GM12878 (cell line): ENCODE data around the gene ISG20. TPM values are rescaled to one million over a fixed set of nuclear protein-coding genes. Genes with fewer than 3 reads are reported as not detected.

Experiments
- ATAC-seq: fragments of 200-7000 bp; cut with Tn5 transposase; 3 replicates; pipeline ENCODE4 v1.9.1; 2020; ENCODE audit warnings: mild to moderate bottlenecking, moderate library complexity
- BruUV-seq: library from RNA; stranded (reverse); fragments of 400-500 nt; replicated peaks from 2 replicates; lab custom pipeline; 2021; lab: Mats Ljungman, UMichigan
- CTCF ChIA-PET: fragments of 300-600 bp; sonication (Branson Sonifier 250); formaldehyde crosslinking; extraction: SDS; loops from one replicate; lab custom pipeline; 2021; ENCODE audit warnings: inconsistent platforms; lab: Yijun Ruan, JAX
- POLR2A ChIA-PET: fragments of 350-600 bp; formaldehyde crosslinking; extraction: SDS; loops from one replicate; lab custom pipeline; 2021; ENCODE audit warnings: inconsistent platforms; lab: Charles Lee
- RAD21 ChIA-PET: fragments of 300-600 bp; sonication (Branson Sonifier 250); formaldehyde crosslinking; loops from one replicate; lab custom pipeline; 2023; ENCODE audit warnings: antibody characterized with exemption; ENCODE audit not compliant: unreplicated experiment; lab: Charles Lee
- SMC1A ChIA-PET: fragments of 300-600 bp; sonication (Branson Sonifier 250); formaldehyde crosslinking; loops from one replicate; lab custom pipeline; 2023; ENCODE audit not compliant: unreplicated experiment, uncharacterized antibody; lab: Charles Lee
- DNase-seq: peaks from one replicate; pipeline ENCODE4 v3.0.0-alpha.2; 2011; ENCODE audit warnings: low read depth, low spot score
- FAIRE-seq: peaks from 3 replicates; lab custom pipeline; 2011; peaks lifted over from hg19 to GRCh38; lab: Jason Lieb, UNC
- H2AFZ ChIP-seq: 2 replicates; pipeline ENCODE4 v1.6.0; 2011; ENCODE audit warnings: low read depth, low read length, control low read depth; ENCODE audit not compliant: control insufficient read depth
- H3K27ac ChIP-seq: 2 replicates; pipeline ENCODE4 v1.5.1; 2011; ENCODE audit warnings: control low read depth; ENCODE audit not compliant: control insufficient read depth, insufficient read depth
- H3K27me3 ChIP-seq, 2 experiments: replicated peaks in 1 of 2; 2 replicates each; pipeline versions ENCODE4 v1.6.0 to v1.6.1; 2011; ENCODE audit warnings: low read length in 1 of 2; ENCODE audit not compliant: control insufficient read depth in 2 of 2, insufficient read depth in 2 of 2
- H3K36me3 ChIP-seq, 2 experiments: 2 replicates each; pipeline ENCODE4 v1.5.1; 2011; ENCODE audit warnings: low read length in 1 of 2; ENCODE audit not compliant: control insufficient read depth in 2 of 2, insufficient read depth in 2 of 2
- H3K4me1 ChIP-seq: 2 replicates; pipeline ENCODE4 v1.6.1; 2011; ENCODE audit warnings: mild to moderate bottlenecking, low read length, moderate library complexity, mixed read lengths; ENCODE audit not compliant: control insufficient read depth, insufficient read depth
- H3K4me2 ChIP-seq: 2 replicates; pipeline ENCODE4 v1.6.0; 2011; ENCODE audit warnings: control low read depth; ENCODE audit not compliant: control insufficient read depth, insufficient read depth
- H3K4me3 ChIP-seq: fragments of 200-600 bp; sonication (generic); 2 replicates; pipeline ENCODE4 v1.5.1; 2016
- H3K79me2 ChIP-seq: 2 replicates; pipeline ENCODE4 v1.6.0; 2011; ENCODE audit warnings: low read length; ENCODE audit not compliant: control insufficient read depth, insufficient read depth
- H3K9ac ChIP-seq: 2 replicates; pipeline ENCODE4 v1.8.0; 2011; ENCODE audit warnings: low read length, control low read depth, mixed read lengths; ENCODE audit not compliant: control insufficient read depth, insufficient read depth
- H3K9me3 ChIP-seq: replicated peaks from 3 replicates; pipeline ENCODE4 v1.5.1; 2011; ENCODE audit warnings: mild to moderate bottlenecking, low read length; ENCODE audit not compliant: control insufficient read depth, insufficient read depth
- H4K20me1 ChIP-seq: 2 replicates; pipeline ENCODE4 v1.6.0; 2011; ENCODE audit not compliant: control insufficient read depth, insufficient read depth
- ATF3 ChIP-seq: IDR thresholded peaks from 2 replicates; pipeline ENCODE4 v1.6.1; 2011; ENCODE audit warnings: low read depth, mild to moderate bottlenecking, low read length, moderate library complexity, borderline replicate concordance; ENCODE audit errors: extremely low read depth
- BCLAF1 ChIP-seq: fragments of 450-650 bp; IDR thresholded peaks from 2 replicates; pipeline ENCODE4 v1.6.1; 2017; ENCODE audit warnings: antibody characterized with exemption, mild to moderate bottlenecking, moderate library complexity
- EED ChIP-seq: sonication (generic); IDR thresholded peaks from 2 replicates; pipeline ENCODE4 v1.6.1; 2016; ENCODE audit warnings: antibody characterized with exemption, low read depth
- JUNB ChIP-seq: IDR thresholded peaks from 2 replicates; pipeline ENCODE4 v1.6.1; 2016; ENCODE audit warnings: antibody characterized with exemption, mild to moderate bottlenecking
- KDM1A ChIP-seq: fragments of 200-600 bp; sonication (generic); IDR thresholded peaks from 2 replicates; pipeline ENCODE4 v1.6.1; 2016; ENCODE audit warnings: borderline replicate concordance
- NR2C2 ChIP-seq: IDR thresholded peaks from 2 replicates; pipeline ENCODE4 v1.6.1; 2011; ENCODE audit warnings: borderline replicate concordance, low read depth; ENCODE audit not compliant: control insufficient read depth, insufficient read length
- POLR2AphosphoS2 ChIP-seq: IDR thresholded peaks from 2 replicates; pipeline ENCODE4 v1.6.1; 2011; ENCODE audit warnings: low read depth, mild to moderate bottlenecking, low read length, improper control_type of control experiment, moderate library complexity
- RELB ChIP-seq: fragments of 450-650 bp; IDR thresholded peaks from 2 replicates; pipeline ENCODE4 v1.6.1; 2017; ENCODE audit warnings: low read depth, mild to moderate bottlenecking, moderate library complexity
- SRF ChIP-seq, 2 experiments: IDR thresholded peaks; 2 replicates each; pipeline ENCODE4 v1.6.1; 2011; ENCODE audit warnings: low read depth in 2 of 2, low read length in 2 of 2, mild to moderate bottlenecking in 1 of 2, moderate library complexity in 1 of 2
- STAT3 ChIP-seq: IDR thresholded peaks from 2 replicates; pipeline ENCODE4 v1.6.1; 2011; ENCODE audit warnings: low read depth, low read length, improper control_type of control experiment
- TCF3 ChIP-seq: IDR thresholded peaks from 2 replicates; pipeline ENCODE4 v1.6.1; 2012; ENCODE audit warnings: low read depth, mild to moderate bottlenecking, low read length, borderline replicate concordance; ENCODE audit not compliant: insufficient read depth
- ZBED1 ChIP-seq: IDR thresholded peaks from 2 replicates; pipeline ENCODE4 v1.6.1; 2016; ENCODE audit warnings: borderline replicate concordance
- ZNF217 ChIP-seq: fragments of 450-650 bp; IDR thresholded peaks from 2 replicates; pipeline ENCODE4 v1.6.1; 2017; ENCODE audit warnings: antibody characterized with exemption, mild to moderate bottlenecking
- ZSCAN29 ChIP-seq: fragments of 450-650 bp; IDR thresholded peaks from 2 replicates; pipeline ENCODE4 v1.6.1; 2017; ENCODE audit warnings: mild to moderate bottlenecking, moderate library complexity
- WGBS: methylation state at CpG from one replicate; pipeline ENCODE4 v1.1.6; 2016; ENCODE audit warnings: low lambda C conversion rate; ENCODE audit not compliant: insufficient replicate concordance, insufficient coverage; ENCODE audit errors: missing lambda C conversion rate; 5-methylcytosine and 5-hydroxymethylcytosine counted together
- in situ Hi-C: fragments of 300-500 bp; cut with MboI; formaldehyde crosslinking; loops from 9 replicates; pipeline ENCODE4 v1.14.3; 2018; ENCODE audit warnings: mixed read lengths
- intact Hi-C: fragments of 100-400 bp; cut with micrococcal nuclease; formaldehyde crosslinking; loops from one replicate; pipeline ENCODE4 v1.14.2; 2022; ENCODE audit not compliant: unreplicated experiment
- polyA plus RNA-seq, 11 experiments: library from polyadenylated mRNA; depleted of rRNA in 4 of 11; unstranded in 6 of 11; stranded (reverse) in 5 of 11; fragments of >200 nt; fragmentation: Nextera tagmentation in 4 of 11; fragmentation: Illumina TruSeq in 1 of 11; extraction: Ambion mirVana in 4 of 11; extraction: Trizol in 1 of 11; gene quantifications; 1 replicate in 1 of 11; 2 replicates in 10 of 11; pipeline versions ENCODE4 v1.2.1 to v1.2.3, GENCODE V29; 2011 to 2016; ENCODE audit warnings: inconsistent platforms in 2 of 11, missing spikeins in 2 of 11, low read depth in 1 of 11
- total RNA-seq, 4 experiments: library from RNA; depleted of rRNA in 3 of 4; stranded (reverse); fragments of >200 nt in 3 of 4; fragmentation: Illumina TruSeq in 1 of 4; extraction: Trizol in 1 of 4; gene quantifications; 2 replicates each; pipeline versions ENCODE4 v1.2.1 to v1.2.3, GENCODE V29; 2013 to 2021

Gene ISG20
- total and polyA plus RNA-seq, 10 of the 15 experiments (the other 5 are each of a cell fraction or from before 2014, with no cell fraction given): 23.4 to 210 (median 85.9) TPM

- H3K27ac ChIP-seq: no peak overlapping the region
- H3K9me3 ChIP-seq: no peaks in the 10 kb centered on the region
- in situ Hi-C loops (no loop called here), intact Hi-C loops (no loop called here)
- H3K4me3 ChIP-seq: no peak overlapping the region
- no peaks in the 10 kb centered on the region for H3K4me1 ChIP-seq
- ATAC-seq (no peak), FAIRE-seq (no peak), DNase-seq (no peak)
- no peaks in the 10 kb centered on the region for H4K20me1 ChIP-seq
- H2AFZ ChIP-seq: no peak overlapping the region
- no peak overlapping the region for H3K9ac ChIP-seq
- H3K36me3 ChIP-seq: no peaks in the 10 kb centered on the region
- SMC1A ChIA-PET: interaction anchor here (1.2 kb wide), 1 partner anchor 71 kb away, joined by 4 read pairs; no protein-coding TSS in a partner anchor
- POLR2A ChIA-PET: no interaction called here
- CTCF ChIA-PET: no interaction called here
- H3K4me2 ChIP-seq: no peak overlapping the region
- WGBS: 68% methylated on average over 8 of the region's 8 CpGs
- BruUV-seq: no TSS peak
- RAD21 ChIA-PET: no interaction called here
- no peaks in the 10 kb centered on the region for H3K79me2 ChIP-seq
- no peaks in the 10 kb centered on the region; a peak in 2 of 4 replicates for H3K27me3 ChIP-seq
- TF ChIP-seq BCLAF1 (no peak), KDM1A (no peak), ZBED1 (no peak), NR2C2 (no peak), ZNF217 (no peak), STAT3 (no peak), SRF (IDR thresholded peaks at IDR 0.05; ENCODE audit: low read depth in 2 of 2, low read length in 2 of 2) (no peak), EED (no peak), RELB (no peak), JUNB (no peak), ZSCAN29 (no peak), POLR2AphosphoS2 (no peak), ATF3 (no peak), TCF3 (no peak)
Measured at GRCh38 chr15:88695101-88695500, 56.3 kb downstream of the ISG20 start.
